Adrenal gland (tissue), 12 donors: ENCODE data around the gene RABGAP1L. TPM values are rescaled to one million over a fixed set of nuclear protein-coding genes. Genes with fewer than 3 reads are reported as not detected.
"Not testable (repeated sequence)": the region's sequence is repeated elsewhere in the genome, so short reads cannot be mapped to it uniquely, and the experiment has no call there.

Source experiments
- DNase-seq, 7 donors: peaks; one replicate each; pipeline ENCODE4 v3.0.0-alpha.2; 2019 to 2020
- H3K27ac ChIP-seq, 5 donors: fragments of 200-600 bp; sonication (generic) in 4 of 5; 1 replicate in 3 of 5; 2 replicates in 2 of 5; pipeline versions ENCODE4 v1.5.1 to v1.8.0; 2016 to 2020; ENCODE audit warnings: mild to moderate bottlenecking in 1 of 5
- H3K27me3 ChIP-seq: fragments of 200-600 bp; 2 replicates; pipeline ENCODE4 v1.8.0; 2021
- H3K36me3 ChIP-seq, 2 donors: fragments of 200-600 bp; replicated peaks in 1 of 2; 1 replicate in 1 of 2; 2 replicates in 1 of 2; pipeline versions ENCODE4 v1.5.1 to v1.8.0; 2018 to 2022
- H3K4me1 ChIP-seq, 2 donors: fragments of 200-600 bp; replicated peaks in 1 of 2; 1 replicate in 1 of 2; 2 replicates in 1 of 2; pipeline versions ENCODE4 v1.5.1 to v1.8.0; 2018 to 2021
- H3K4me3 ChIP-seq, 4 donors: fragments of 200-600 bp; sonication (generic) in 3 of 4; one replicate each; pipeline ENCODE4 v1.5.1; 2016 to 2018
- H3K9me3 ChIP-seq, 3 donors: fragments of 200-600 bp; sonication (generic) in 1 of 3; replicated peaks in 1 of 3; 1 replicate in 2 of 3; 2 replicates in 1 of 3; pipeline versions ENCODE4 v1.5.1 to v1.8.0; 2016 to 2021
- POLR2A ChIP-seq, 2 donors: fragments of 450-650 bp; IDR thresholded peaks; one replicate each; pipeline ENCODE4 v1.6.1; 2017; ENCODE audit warnings: antibody characterized with exemption in 2 of 2, mild to moderate bottlenecking in 2 of 2, moderate library complexity in 1 of 2
- WGBS, 4 donors: extraction: QIAGEN DNeasy Blood & Tissue Kit in 2 of 4; methylation state at CpG; one replicate each; pipeline versions ENCODE4 v1.1.5 to v1.1.7; 2013 to 2017; 5-methylcytosine and 5-hydroxymethylcytosine counted together
- intact Hi-C, 2 donors: fragments of 100-400 bp; cut with DNase I; formaldehyde crosslinking; loops; one replicate each; pipeline versions ENCODE4 v1.14.1 to v1.15.0; 2022 to 2023
- polyA plus RNA-seq, 3 donors: library from polyadenylated mRNA; stranded (reverse); fragments of 200-250 nt in 2 of 3; fragments of 350-450 nt in 1 of 3; fragmentation: Illumina TruSeq in 1 of 3; extraction: RNeasy Lipid Tissue Mini Kit (QIAGEN cat#74804) in 1 of 3; gene quantifications; one replicate each; pipeline ENCODE4 v1.2.3, GENCODE V29; 2013 to 2014
- total RNA-seq, 9 donors: library from RNA; depleted of rRNA in 4 of 9; stranded (reverse); fragments of >200 nt in 4 of 9; fragments of 120-200 nt in 1 of 9; fragmentation: NEBNext Ultra II Directional in 1 of 9; extraction: Animal tissue kit (Norgen Biotek cat#: 25700) in 1 of 9; gene quantifications; one replicate each; pipeline versions ENCODE4 v1.1.0 to v1.2.4, GENCODE V29; 2013 to 2023
- TF ChIP-seq, protein P1 (sequence below), 6 experiments: fragments of 450-650 bp in 4 of 6; fragments of 200-600 bp in 2 of 6; sonication (generic) in 1 of 6; IDR thresholded peaks; 1 replicate in 5 of 6; 2 replicates in 1 of 6; pipeline versions ENCODE4 v1.5.1 to v1.8.0; 2016 to 2021; ENCODE audit warnings: antibody characterized with exemption in 6 of 6, mild to moderate bottlenecking in 2 of 6, moderate library complexity in 1 of 6
- donor health status: healthy with polysubstance abuse.
- donor health status: Bipolar disorder and iron deficiency.
- donor health status: DM: yes; HTN: yes; CAD: no.
- donor health status: DM: no; HTN: no; CAD: no.
- donor health status: DM: no; HTN: no; CAD: no.
- donor health status: DM: yes; HTN: yes; CAD: no.

Gene RABGAP1L
- total and polyA plus RNA-seq, 12 donors = 10.4 to 29.9 (median 19.7) TPM

DNA sequence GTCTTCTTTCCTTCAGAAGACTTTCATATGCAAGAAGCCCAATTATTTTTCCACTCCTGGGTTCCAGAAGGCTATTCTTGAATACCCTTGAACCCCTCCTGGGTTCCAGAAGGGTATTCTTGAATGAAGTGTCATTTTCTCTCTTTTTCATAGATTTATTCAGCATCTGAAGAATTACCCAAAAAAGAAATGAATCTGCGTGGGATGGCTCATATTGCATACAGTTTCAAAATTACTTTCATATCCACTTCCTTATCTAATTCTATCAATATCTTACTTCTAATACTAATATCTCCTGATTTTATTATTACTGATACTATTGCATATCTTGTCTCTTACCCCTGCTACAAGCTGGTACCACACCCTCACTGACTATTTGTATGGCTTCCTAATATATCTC, 22.6 kb upstream of the RABGAP1L start:
- no peak overlapping the region for H3K27ac ChIP-seq
- intact Hi-C loops = no loop called here
- no peaks in the 10 kb centered on the region for H3K4me1 ChIP-seq
- no peak overlapping the region for H3K4me3 ChIP-seq
- no peak for DNase-seq
- H3K36me3 ChIP-seq = no peaks in the 10 kb centered on the region
- no peaks in the 10 kb centered on the region for H3K27me3 ChIP-seq
- no peak for TF ChIP-seq POLR2A (IDR thresholded peaks at IDR 0.05)
- TF ChIP-seq, protein P1, sequence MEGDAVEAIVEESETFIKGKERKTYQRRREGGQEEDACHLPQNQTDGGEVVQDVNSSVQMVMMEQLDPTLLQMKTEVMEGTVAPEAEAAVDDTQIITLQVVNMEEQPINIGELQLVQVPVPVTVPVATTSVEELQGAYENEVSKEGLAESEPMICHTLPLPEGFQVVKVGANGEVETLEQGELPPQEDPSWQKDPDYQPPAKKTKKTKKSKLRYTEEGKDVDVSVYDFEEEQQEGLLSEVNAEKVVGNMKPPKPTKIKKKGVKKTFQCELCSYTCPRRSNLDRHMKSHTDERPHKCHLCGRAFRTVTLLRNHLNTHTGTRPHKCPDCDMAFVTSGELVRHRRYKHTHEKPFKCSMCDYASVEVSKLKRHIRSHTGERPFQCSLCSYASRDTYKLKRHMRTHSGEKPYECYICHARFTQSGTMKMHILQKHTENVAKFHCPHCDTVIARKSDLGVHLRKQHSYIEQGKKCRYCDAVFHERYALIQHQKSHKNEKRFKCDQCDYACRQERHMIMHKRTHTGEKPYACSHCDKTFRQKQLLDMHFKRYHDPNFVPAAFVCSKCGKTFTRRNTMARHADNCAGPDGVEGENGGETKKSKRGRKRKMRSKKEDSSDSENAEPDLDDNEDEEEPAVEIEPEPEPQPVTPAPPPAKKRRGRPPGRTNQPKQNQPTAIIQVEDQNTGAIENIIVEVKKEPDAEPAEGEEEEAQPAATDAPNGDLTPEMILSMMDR (IDR thresholded peaks at IDR 0.05) = no peak
- peaks cover 0 to 4% (median 0%) of the 10 kb centered on the region in 3 donors for H3K9me3 ChIP-seq
- WGBS, 4 donors = 82 to 90% (median 86%) methylated on average over 1 of the region's 1 CpG

GRCh38 chr1:174142836-174143235, 16.5 kb upstream of the RABGAP1L start:
- H3K36me3 ChIP-seq = no peaks in the 10 kb centered on the region
- no peak overlapping the region for H3K4me3 ChIP-seq
- H3K27ac ChIP-seq = no peak overlapping the region
- TF ChIP-seq, protein P1 (IDR thresholded peaks at IDR 0.05) = no peak
- DNase-seq = no peak
- intact Hi-C loops = no loop called here
- no peaks in the 10 kb centered on the region for H3K27me3 ChIP-seq
- no peaks in the 10 kb centered on the region for H3K9me3 ChIP-seq
- H3K4me1 ChIP-seq = no peaks in the 10 kb centered on the region
- 71 to 88% (median 82%) methylated on average over 5 of the region's 5 CpGs for WGBS, 4 donors

DNA sequence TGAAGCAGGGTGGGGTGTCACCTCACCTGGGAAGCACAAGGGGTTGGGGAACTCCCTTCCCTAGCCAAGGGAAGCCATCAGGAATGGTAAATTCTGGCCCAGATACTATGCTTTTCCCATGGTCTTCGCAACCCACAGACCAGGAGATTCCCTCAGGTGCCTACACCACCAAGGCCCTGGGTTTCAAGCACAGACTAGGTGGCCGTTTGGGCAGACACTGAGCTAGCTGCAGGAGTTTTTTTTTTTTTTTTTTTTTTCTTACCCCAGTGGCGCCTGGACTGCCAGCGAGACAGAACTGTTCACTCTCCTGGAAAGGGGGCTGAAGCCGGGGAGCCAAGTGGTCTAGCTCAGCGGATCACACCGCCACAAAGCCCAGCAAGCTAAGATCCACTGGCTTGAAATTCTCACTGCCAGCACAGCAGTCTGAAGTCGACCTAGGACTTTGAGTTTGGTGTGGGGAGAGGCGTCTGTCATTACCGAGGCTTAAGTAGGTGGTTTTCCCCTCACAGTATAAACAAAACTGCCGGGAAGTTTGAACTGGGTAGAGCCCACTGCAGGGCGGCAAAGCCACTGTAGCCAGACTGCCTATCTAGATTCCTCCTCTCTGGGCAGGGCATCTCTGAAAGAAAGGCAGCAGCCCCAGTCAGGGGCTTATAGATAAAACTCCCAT, 15.5 kb upstream of the RABGAP1L start:
- H3K9me3 ChIP-seq, H3K27me3 ChIP-seq, DNase-seq, H3K4me1 ChIP-seq, H3K4me3 ChIP-seq, H3K36me3 ChIP-seq, intact Hi-C loops, H3K27ac ChIP-seq: not testable (repeated sequence)
- 61 to 87% (median 81%) methylated on average over 6 to 12 of the region's 12 CpGs for WGBS, 4 donors

DNA sequence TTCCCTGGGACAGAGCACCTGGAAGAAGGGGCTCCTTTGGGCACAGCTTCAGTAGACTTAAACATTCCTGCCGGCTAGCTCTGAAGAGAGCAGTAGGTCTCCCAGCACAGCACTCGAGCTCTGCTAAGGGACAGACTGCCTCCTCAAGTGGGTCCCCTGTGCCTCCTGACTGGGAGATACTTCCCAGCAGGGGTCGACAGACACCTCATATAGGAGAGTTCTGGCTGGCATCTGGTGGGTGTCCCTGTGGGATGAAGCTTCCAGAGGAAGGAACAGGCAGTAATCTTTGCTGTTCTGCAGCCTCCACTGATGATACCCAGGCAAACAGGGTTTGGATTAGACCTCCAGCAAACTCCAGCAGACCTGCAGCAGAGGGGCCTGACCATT, 14.9 kb upstream of the RABGAP1L start:
- intact Hi-C loops, H3K27ac ChIP-seq, H3K27me3 ChIP-seq, H3K4me3 ChIP-seq, H3K9me3 ChIP-seq, DNase-seq, H3K4me1 ChIP-seq, H3K36me3 ChIP-seq: not testable (repeated sequence)
- WGBS, 4 donors = 56 to 80% (median 76%) methylated on average over 1 to 3 of the region's 3 CpGs

DNA sequence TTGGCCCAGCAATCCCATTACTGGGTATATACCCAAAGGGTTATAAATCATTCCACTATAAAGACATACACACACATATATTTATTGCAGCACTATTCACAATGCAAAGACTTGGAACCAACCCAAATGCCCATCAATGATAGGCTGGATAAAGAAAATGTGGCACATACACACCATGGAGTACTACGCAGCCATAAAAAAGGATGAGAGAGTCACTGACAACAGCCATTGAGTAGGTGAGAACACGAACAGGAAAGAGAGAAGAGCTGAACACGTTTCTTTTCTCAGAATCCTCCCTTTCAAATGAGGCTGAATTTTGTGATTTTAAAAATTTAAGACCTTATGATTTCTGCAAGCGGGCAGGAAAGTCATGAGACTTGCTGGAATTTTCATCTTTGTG, 10.1 kb upstream of the RABGAP1L start:
- Histone ChIP-seq H3K9me3 (no peaks in the 10 kb centered on the region), H3K36me3 (no peaks in the 10 kb centered on the region), H3K27me3 (no peaks in the 10 kb centered on the region), H3K4me3 (no peak overlapping the region), H3K4me1 (no peaks in the 10 kb centered on the region), H3K27ac (no peak overlapping the region)
- TF ChIP-seq POLR2A (IDR thresholded peaks at IDR 0.05) = no peak
- TF ChIP-seq, protein P1 (IDR thresholded peaks at IDR 0.05) = no peak
- WGBS, 4 donors = 58 to 66% (median 62%) methylated on average over 4 of the region's 4 CpGs
- DNase-seq = no peak
- intact Hi-C loops = no loop called here
